Osteoblast (primary cell): ENCODE measurements around the gene MZF1. TPM values are rescaled to one million over a fixed set of nuclear protein-coding genes. Genes with fewer than 3 reads are reported as not detected.

ENCODE experiments used
- DNase-seq: peaks from one replicate; pipeline ENCODE4 v3.0.0; 2011; ENCODE audit warnings: low spot score, mixed read lengths; ENCODE audit not compliant: insufficient read length; ENCODE audit errors: missing footprints
- H2AFZ ChIP-seq: 2 replicates; pipeline ENCODE4 v1.6.0; 2011; ENCODE audit warnings: mild to moderate bottlenecking, low read length
- H3K27ac ChIP-seq: 2 replicates; pipeline ENCODE4 v1.5.1; 2011; ENCODE audit warnings: mild to moderate bottlenecking, low read depth, low read length, moderate library complexity
- H3K27me3 ChIP-seq: 2 replicates; pipeline ENCODE4 v1.6.0; 2012; ENCODE audit warnings: mild to moderate bottlenecking, control low read depth, inconsistent platforms, low read length, moderate library complexity; ENCODE audit not compliant: insufficient read depth
- H3K36me3 ChIP-seq: 2 replicates; pipeline ENCODE4 v1.5.1; 2011; ENCODE audit warnings: mild to moderate bottlenecking, low read length, control low read depth, moderate library complexity; ENCODE audit not compliant: insufficient read depth
- H3K4me1 ChIP-seq: 2 replicates; pipeline ENCODE4 v1.5.1; 2011; ENCODE audit warnings: mild to moderate bottlenecking, low read length, control low read depth, moderate library complexity; ENCODE audit not compliant: insufficient read depth
- H3K4me2 ChIP-seq: 2 replicates; pipeline ENCODE4 v1.6.0; 2011; ENCODE audit warnings: mild to moderate bottlenecking, low read length; ENCODE audit not compliant: insufficient read depth
- H3K4me3 ChIP-seq: fragments of 200-600 bp; sonication (generic); 3 replicates; pipeline ENCODE4 v1.5.1; 2012; ENCODE audit warnings: mild to moderate bottlenecking, low read length, inconsistent platforms; ENCODE audit not compliant: insufficient read depth
- H3K79me2 ChIP-seq: 2 replicates; pipeline ENCODE4 v1.6.0; 2012; ENCODE audit warnings: mild to moderate bottlenecking, low read length, control low read depth, inconsistent platforms; ENCODE audit not compliant: insufficient read depth
- H3K9me3 ChIP-seq: 2 replicates; pipeline ENCODE4 v1.5.1; 2011; ENCODE audit warnings: low read depth, low read length, control low read depth
- H4K20me1 ChIP-seq: 2 replicates; pipeline ENCODE4 v1.6.0; 2012; ENCODE audit warnings: mild to moderate bottlenecking, low read length, control low read depth; ENCODE audit not compliant: insufficient read depth
- CTCF ChIP-seq: IDR thresholded peaks from 2 replicates; pipeline ENCODE4 v1.5.1; 2011; ENCODE audit warnings: mild to moderate bottlenecking, low read depth, low read length, moderate library complexity; ENCODE audit errors: extremely low read depth
- total RNA-seq: library from RNA; depleted of rRNA; stranded (reverse); fragments of >200 nt; gene quantifications from 2 replicates; pipeline ENCODE4 v1.2.3, GENCODE V29; 2012

MZF1 gene
- total RNA-seq, 1 donor, result 23.9 TPM

- Histone ChIP-seq H3K4me1 (peaks cover 14% of the 10 kb centered on the region), H3K79me2 (peaks cover 45% of the 10 kb centered on the region), H3K36me3 (peaks cover 4% of the 10 kb centered on the region), H3K9me3 (no peaks in the 10 kb centered on the region), H3K4me3 (peak overlapping the region; percentile 77), H3K27ac (peak overlapping the region; percentile 81), H2AFZ (peak overlapping the region; percentile 99), H3K27me3 (no peaks in the 10 kb centered on the region), H3K4me2 (peak overlapping the region; percentile 99), H4K20me1 (peaks cover 19% of the 10 kb centered on the region)
- DNase-seq, result peak; percentile 80
- no peak for TF ChIP-seq CTCF
These were observed 54.7 kb downstream of the MZF1 start for GRCh38 chr19:58518256-58519086.

- no peak overlapping the region for H3K4me2 ChIP-seq
These were observed 55.9 kb downstream of the MZF1 start for GRCh38 chr19:58516964-58517833.

GRCh38 chr19:58516246-58516836 lies 56.8 kb downstream of the MZF1 start:
- Histone ChIP-seq H4K20me1 (peaks cover 24% of the 10 kb centered on the region), H2AFZ (no peak overlapping the region), H3K27me3 (no peaks in the 10 kb centered on the region), H3K9me3 (no peaks in the 10 kb centered on the region), H3K79me2 (peaks cover 45% of the 10 kb centered on the region), H3K4me1 (peaks cover 14% of the 10 kb centered on the region), H3K36me3 (peaks cover 9% of the 10 kb centered on the region), H3K4me2 (no peak overlapping the region), H3K27ac (no peak overlapping the region), H3K4me3 (no peak overlapping the region)
- TF ChIP-seq CTCF, result no peak
- DNase-seq, result peak; percentile 68

More at GRCh38 chr19:58516964-58517833, 55.9 kb downstream of the MZF1 start:
- TF ChIP-seq CTCF, result no peak
- no peak overlapping the region for H3K27ac ChIP-seq
- H4K20me1 ChIP-seq, result peaks cover 24% of the 10 kb centered on the region
- peaks cover 9% of the 10 kb centered on the region for H3K36me3 ChIP-seq
- H3K79me2 ChIP-seq, result peaks cover 45% of the 10 kb centered on the region
- H3K4me3 ChIP-seq, result no peak overlapping the region
- H3K9me3 ChIP-seq, result no peaks in the 10 kb centered on the region
- DNase-seq, result no peak
- H2AFZ ChIP-seq, result no peak overlapping the region
- no peaks in the 10 kb centered on the region for H3K27me3 ChIP-seq
- peaks cover 14% of the 10 kb centered on the region for H3K4me1 ChIP-seq
